Endothelial cell of umbilical vein (primary cell): ENCODE results near the gene CLIP4. TPM values are rescaled to one million over a fixed set of nuclear protein-coding genes. Genes with fewer than 3 reads are reported as not detected.

Experiments used
- BruUV-seq: library from RNA; stranded (reverse); fragments of 400-500 nt; replicated peaks from 2 replicates; lab custom pipeline; 2021; lab: Mats Ljungman, UMichigan
- CTCF ChIA-PET: fragments of 300-600, 350-600 bp; sonication (Branson Sonifier 250); formaldehyde crosslinking; loops from one replicate; lab custom pipeline; 2021; ENCODE audit warnings: antibody characterized with exemption, inconsistent platforms; lab: Charles Lee
- POLR2A ChIA-PET: fragments of 300-600, 350-600 bp; sonication (Branson Sonifier 250); formaldehyde crosslinking; loops from one replicate; lab custom pipeline; 2021; ENCODE audit warnings: antibody characterized with exemption, inconsistent platforms; lab: Charles Lee
- DNase-seq: peaks from one replicate; pipeline ENCODE4 v3.0.0-alpha.2; 2011; ENCODE audit warnings: low read depth, low spot score
- FAIRE-seq: peaks from 2 replicates; lab custom pipeline; 2011; peaks lifted over from hg19 to GRCh38; lab: Jason Lieb, UNC
- H2AFZ ChIP-seq: 2 replicates; pipeline ENCODE4 v1.6.0; 2012; ENCODE audit warnings: low read depth, low read length, control low read depth, inconsistent platforms
- H3K27ac ChIP-seq: 2 replicates; pipeline ENCODE4 v1.5.1; 2011; ENCODE audit warnings: low read depth, mild to moderate bottlenecking, control low read depth, low read length, moderate library complexity; ENCODE audit not compliant: insufficient read depth
- H3K27me3 ChIP-seq, 2 experiments: 2 replicates each; pipeline versions ENCODE4 v1.6.0 to v1.6.1; 2011; ENCODE audit warnings: low read length in 2 of 2, mixed read lengths in 1 of 2; ENCODE audit not compliant: control insufficient read depth in 2 of 2, insufficient read depth in 2 of 2
- H3K36me3 ChIP-seq, 2 experiments: 2 replicates in 1 of 2; 3 replicates in 1 of 2; pipeline ENCODE4 v1.5.1; 2011; ENCODE audit warnings: low read length in 2 of 2, mild to moderate bottlenecking in 1 of 2, moderate library complexity in 1 of 2; ENCODE audit not compliant: control insufficient read depth in 2 of 2, insufficient read depth in 2 of 2; ENCODE audit errors: extremely low read depth in 1 of 2
- H3K4me1 ChIP-seq: 3 replicates; pipeline ENCODE4 v1.5.1; 2011; ENCODE audit warnings: mild to moderate bottlenecking, low read length; ENCODE audit not compliant: control insufficient read depth, insufficient read depth; ENCODE audit errors: extremely low read depth
- H3K4me2 ChIP-seq: 2 replicates; pipeline ENCODE4 v1.6.1; 2011; ENCODE audit warnings: low read length, control low read depth, mixed read lengths; ENCODE audit not compliant: insufficient read depth
- H3K4me3 ChIP-seq, 3 experiments: fragments of 200-600 bp in 1 of 3; sonication (generic), shearing (Covaris generic) in 1 of 3; replicated peaks in 1 of 3; 2 replicates each; pipeline ENCODE4 v1.5.1; 2011 to 2016; ENCODE audit warnings: control low read depth in 3 of 3, low read length in 3 of 3, mild to moderate bottlenecking in 2 of 3, inconsistent platforms in 1 of 3, low read depth in 1 of 3, moderate library complexity in 1 of 3; ENCODE audit not compliant: insufficient read depth in 1 of 3
- H3K79me2 ChIP-seq: 2 replicates; pipeline ENCODE4 v1.6.0; 2012; ENCODE audit warnings: low read length, inconsistent platforms; ENCODE audit not compliant: control insufficient read depth, insufficient read depth
- H3K9ac ChIP-seq: replicated peaks from 2 replicates; pipeline ENCODE3; 2011; ENCODE audit warnings: low read length, control low read depth; ENCODE audit not compliant: insufficient read depth; ENCODE audit errors: extremely low read depth
- H3K9me1 ChIP-seq: replicated peaks from 3 replicates; pipeline ENCODE4 v1.6.0; 2011; ENCODE audit warnings: mild to moderate bottlenecking, low read length; ENCODE audit not compliant: control insufficient read depth, insufficient read depth; ENCODE audit errors: extremely low read depth
- H3K9me3 ChIP-seq: replicated peaks from 2 replicates; pipeline ENCODE4 v1.5.1; 2012; ENCODE audit warnings: low read length, inconsistent platforms; ENCODE audit not compliant: control insufficient read depth, insufficient read depth
- H4K20me1 ChIP-seq: replicated peaks from 2 replicates; pipeline ENCODE3; 2011; ENCODE audit warnings: mild to moderate bottlenecking, low read length; ENCODE audit not compliant: control insufficient read depth, insufficient read depth; ENCODE audit errors: extremely low read depth
- CTCF ChIP-seq, 2 donors: IDR thresholded peaks; 1 replicate in 1 of 2; 2 replicates in 1 of 2; pipeline ENCODE4 v1.5.1; 2011; ENCODE audit warnings: low read length in 2 of 2, mild to moderate bottlenecking in 2 of 2, moderate library complexity in 2 of 2, control low read depth in 1 of 2, inconsistent platforms in 1 of 2, low read depth in 1 of 2; ENCODE audit not compliant: insufficient read depth in 1 of 2; ENCODE audit errors: extremely low read depth in 1 of 2
- EZH2 ChIP-seq: IDR thresholded peaks from 2 replicates; pipeline ENCODE4 v1.6.1; 2012; ENCODE audit warnings: borderline replicate concordance, low read depth, mild to moderate bottlenecking, moderate library complexity, low read length, inconsistent platforms; ENCODE audit not compliant: severe bottlenecking
- FOS ChIP-seq: IDR thresholded peaks from 2 replicates; pipeline ENCODE4 v1.6.1; 2011; ENCODE audit warnings: mild to moderate bottlenecking, low read length, moderate library complexity, borderline replicate concordance; ENCODE audit not compliant: insufficient read depth
- GATA2 ChIP-seq: IDR thresholded peaks from 2 replicates; pipeline ENCODE4 v1.7.0; 2011; ENCODE audit warnings: low read depth, mild to moderate bottlenecking, moderate library complexity, mixed read lengths, low read length; ENCODE audit not compliant: insufficient read length, insufficient read depth
- JUN ChIP-seq: IDR thresholded peaks from 2 replicates; pipeline ENCODE4 v1.6.1; 2011; ENCODE audit warnings: borderline replicate concordance, low read depth; ENCODE audit not compliant: insufficient read length, insufficient read depth
- MAX ChIP-seq: IDR thresholded peaks from 2 replicates; pipeline ENCODE4 v1.6.1; 2011; ENCODE audit not compliant: insufficient read depth, insufficient read length
- MYC ChIP-seq: IDR thresholded peaks from one replicate; pipeline ENCODE4 v1.6.1; 2011; ENCODE audit warnings: mild to moderate bottlenecking, low read depth, low read length
- POLR2A ChIP-seq: IDR thresholded peaks from 2 replicates; pipeline ENCODE4 v1.6.1; 2012; ENCODE audit warnings: low read depth, mild to moderate bottlenecking, control low read depth, low read length
- POLR2AphosphoS5 ChIP-seq: IDR thresholded peaks from 2 replicates; pipeline ENCODE4 v1.6.1; 2012; ENCODE audit warnings: low read depth, mild to moderate bottlenecking, control low read depth, low read length, moderate library complexity; ENCODE audit not compliant: insufficient read depth
- dilution Hi-C: fragments of 300-500 bp; cut with MboI; formaldehyde crosslinking; loops from one replicate; pipeline ENCODE4 v1.15.0; 2019; ENCODE audit warnings: low sequenced_read_pairs; ENCODE audit not compliant: extremely low pct_ligation_motif_present
- intact Hi-C: fragments of 100-400 bp; cut with micrococcal nuclease; formaldehyde crosslinking; loops from one replicate; pipeline ENCODE4 v1.10.0; 2022
- polyA plus RNA-seq, 4 experiments: library from polyadenylated mRNA; depleted of rRNA in 3 of 4; stranded (reverse) in 3 of 4; unstranded in 1 of 4; fragments of >200 nt; gene quantifications; 2 replicates each; pipeline versions ENCODE4 v1.2.1 to v1.2.3, GENCODE V29; 2011 to 2012; ENCODE audit warnings: missing spikeins in 1 of 4
- total RNA-seq: library from RNA; stranded (reverse); gene quantifications from 2 replicates; pipeline ENCODE4 v1.2.3, GENCODE V29; 2021

CLIP4 gene
- total and polyA plus RNA-seq, 2 donors (not counting 3 experiments of a cell fraction or from before 2014, with no cell fraction given), result 9.2 to 24.0 TPM

GRCh38 chr2:29216609-29216909 lies 101.3 kb downstream of the CLIP4 start:
- no peaks in the 10 kb centered on the region for H3K27me3 ChIP-seq
- DNase-seq (no peak), FAIRE-seq (no peak)
- no peak overlapping the region for H2AFZ ChIP-seq
- H3K9me1 ChIP-seq, result no peaks in the 10 kb centered on the region
- no peak overlapping the region for H3K27ac ChIP-seq
- ChIA-PET CTCF (no interaction called here), POLR2A (no interaction called here)
- H3K4me3 ChIP-seq, result no peak overlapping the region
- H3K9ac ChIP-seq, result no peak overlapping the region
- no peaks in the 10 kb centered on the region for H3K9me3 ChIP-seq
- no peaks in the 10 kb centered on the region for H3K36me3 ChIP-seq
- BruUV-seq, result no TSS peak
- dilution Hi-C loops, result no loop called here
- H3K79me2 ChIP-seq, result no peaks in the 10 kb centered on the region
- no peaks in the 10 kb centered on the region for H4K20me1 ChIP-seq
- no peak overlapping the region for H3K4me2 ChIP-seq
- intact Hi-C loops, result no loop called here
- H3K4me1 ChIP-seq, result peaks cover 2% of the 10 kb centered on the region
- TF ChIP-seq MAX, result no peak
- TF ChIP-seq GATA2, result no peak
- TF ChIP-seq CTCF (IDR thresholded peaks at IDR 0.05; ENCODE audit: extremely low read depth in 1 of 2, insufficient read depth in 1 of 2, low read depth in 1 of 2, low read length in 2 of 2), result no peak
- no peak for TF ChIP-seq MYC
- TF ChIP-seq EZH2, result no peak
- TF ChIP-seq POLR2AphosphoS5, result no peak
- TF ChIP-seq POLR2A, result no peak
- no peak for TF ChIP-seq FOS
- TF ChIP-seq JUN, result no peak
